C4-2B (cell line): ENCODE measurements around the gene CACNA1H.

Experiments
- H3K27ac ChIP-seq: fragments of 450-650 bp; 2 replicates; pipeline ENCODE4 v1.5.1; 2017
- CTCF ChIP-seq: fragments of 450-650 bp; conservative IDR thresholded peaks from 2 replicates; pipeline ENCODE4 v1.5.1; 2017; ENCODE audit warnings: mild to moderate bottlenecking
- ZFX ChIP-seq: fragments of 450-650 bp; IDR thresholded peaks from 2 replicates; pipeline ENCODE4 v1.6.1; 2017

The CACNA1H gene

GRCh38 chr16:1159973-1160772, 7.3 kb downstream of the CACNA1H start:
- peak overlapping the region; percentile 47 for H3K27ac ChIP-seq
- TF ChIP-seq ZFX: no peak
- no peak for TF ChIP-seq CTCF

GRCh38 chr16:1160773-1161348, 8.0 kb downstream of the CACNA1H start:
- peak overlapping the region; percentile 47 for H3K27ac ChIP-seq
- TF ChIP-seq CTCF: no peak
- no peak for TF ChIP-seq ZFX

- H3K27ac ChIP-seq: no peak overlapping the region
These were observed 10.0 kb downstream of the CACNA1H start for GRCh38 chr16:1162701-1163566.

GRCh38 chr16:1163567-1164055, 10.7 kb downstream of the CACNA1H start:
- TF ChIP-seq ZFX (no peak), CTCF (no peak)
- no peak overlapping the region for H3K27ac ChIP-seq

More at GRCh38 chr16:1162701-1163566, 10.0 kb downstream of the CACNA1H start:
- TF ChIP-seq ZFX (no peak), CTCF (no peak)

- no peak for TF ChIP-seq CTCF
- TF ChIP-seq ZFX: no peak
- H3K27ac ChIP-seq: no peak overlapping the region
These were observed 11.5 kb downstream of the CACNA1H start for GRCh38 chr16:1164382-1164781.

GRCh38 chr16:1164975-1165374, 12.1 kb downstream of the CACNA1H start:
- no peak overlapping the region for H3K27ac ChIP-seq
- no peak for TF ChIP-seq CTCF
- no peak for TF ChIP-seq ZFX
